HG03432 (cell line): ENCODE data around the gene CUEDC1.
A peak's percentile ranks its signal among the peaks of the same experiment; 100 is the strongest.
"Not testable (repeated sequence)": the region's sequence is repeated elsewhere in the genome, so short reads cannot be mapped to it uniquely, and the experiment has no call there.

ENCODE experiments used
- ATAC-seq: cut with Tn5 transposase; IDR thresholded peaks from one replicate; pipeline ENCODE4 v1.9.1; 2021; ENCODE audit warnings: mild to moderate bottlenecking, moderate library complexity; ENCODE audit not compliant: unreplicated experiment

Gene CUEDC1

DNA sequence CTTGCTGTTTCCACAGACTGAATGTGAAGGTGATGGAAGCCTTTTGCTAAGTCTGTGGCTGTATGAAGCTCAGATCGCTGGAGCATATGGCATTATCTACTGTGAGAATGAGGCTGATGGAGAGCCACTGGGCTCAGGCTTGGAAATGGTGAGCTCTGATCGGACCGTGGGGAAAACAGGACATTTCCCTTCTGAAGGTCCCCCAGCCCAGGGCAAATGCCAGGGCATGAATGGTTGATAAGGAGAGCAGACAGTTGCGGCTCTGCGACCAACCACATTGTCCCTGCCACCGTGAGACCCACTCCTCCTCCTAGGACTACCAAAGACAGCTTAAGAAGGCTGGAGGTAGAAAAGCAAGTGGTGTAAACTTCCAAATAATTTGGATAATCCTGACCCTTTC is 4.7 kb upstream of the CUEDC1 start:
- ATAC-seq, result no peak

- not testable (repeated sequence) for ATAC-seq
These were observed 3.2 kb upstream of the CUEDC1 start for GRCh38 chr17:57958391-57958790.

GRCh38 chr17:57957886-57958285 is 2.7 kb upstream of the CUEDC1 start:
- ATAC-seq, result no peak

GRCh38 chr17:57957120-57957850 is 2.1 kb upstream of the CUEDC1 start:
- no peak for ATAC-seq

DNA sequence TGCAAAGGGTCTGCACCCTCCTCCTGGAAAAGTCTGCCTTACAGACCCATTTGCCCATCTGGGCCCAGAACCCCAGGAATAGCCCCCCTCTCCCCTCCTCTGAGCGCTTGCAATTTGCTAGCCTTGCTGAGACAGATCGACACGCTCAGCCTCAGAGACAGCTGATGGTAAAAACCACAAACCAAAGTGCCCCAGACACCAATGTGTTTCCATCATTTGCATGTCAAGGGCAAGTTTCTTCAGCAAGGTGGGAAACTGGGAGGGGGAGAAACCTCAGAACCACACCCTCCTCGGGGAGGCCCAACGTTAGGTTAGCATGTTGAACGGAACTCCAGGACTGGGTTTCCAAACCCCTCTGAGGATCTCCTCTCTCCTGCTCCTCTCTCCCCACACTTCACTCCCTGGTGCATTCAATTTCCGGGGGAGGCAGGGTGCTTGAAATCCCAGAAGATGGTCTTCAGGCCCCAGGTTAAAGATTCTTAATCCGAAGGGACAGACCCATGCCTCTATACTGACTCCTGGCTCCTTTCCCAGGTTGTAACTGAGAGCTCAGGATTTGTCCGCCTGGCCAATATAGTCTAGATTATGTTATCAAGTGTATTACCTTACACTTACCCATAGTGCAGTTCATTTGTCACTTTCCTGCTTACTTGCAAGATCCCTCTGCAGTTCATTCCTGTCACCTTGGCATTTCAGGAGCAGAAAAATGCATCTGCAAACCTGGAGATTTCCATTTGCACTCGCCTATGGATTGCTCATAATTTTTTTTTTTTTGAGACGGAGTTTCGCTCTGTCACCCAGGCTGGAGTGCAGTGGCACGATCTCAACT is 1.3 kb upstream of the CUEDC1 start:
- ATAC-seq, result peak; percentile 67

- ATAC-seq, result peak; percentile 2
These were observed 622 bp downstream of the CUEDC1 start for GRCh38 chr17:57954397-57955182.

DNA sequence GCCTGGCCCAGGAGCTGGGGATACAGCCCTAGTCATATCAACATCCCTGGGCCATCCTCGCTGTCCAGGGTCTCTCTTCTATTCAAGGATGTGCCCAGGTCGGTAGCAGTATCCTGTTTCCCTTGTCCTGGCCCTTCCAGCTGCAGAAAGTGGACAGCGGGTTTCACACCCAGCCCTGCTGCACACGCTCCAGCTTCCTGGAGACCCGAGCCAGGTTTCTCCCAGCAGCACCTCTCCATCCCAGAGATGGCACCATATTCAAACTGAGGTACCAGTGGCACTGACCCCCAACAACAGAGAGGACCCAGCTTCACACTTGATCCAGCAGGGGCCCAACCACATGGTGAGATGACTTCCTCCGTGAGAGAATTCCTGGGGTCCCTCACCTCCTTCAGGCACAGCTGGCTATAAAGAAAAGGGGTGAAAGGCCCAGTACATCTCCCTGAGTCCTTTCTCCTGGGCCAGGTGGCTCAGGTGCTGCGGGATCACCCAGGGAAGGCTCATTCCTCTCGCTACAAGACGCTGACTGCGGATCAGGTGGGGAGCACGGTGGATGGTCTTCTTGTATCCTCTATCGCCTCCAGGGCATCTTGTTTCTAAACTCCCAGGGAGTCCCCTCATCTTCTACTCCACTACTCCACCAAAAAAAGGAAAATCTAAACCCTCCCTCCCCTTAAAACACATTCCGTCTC is 1.4 kb downstream of the CUEDC1 start:
- ATAC-seq, result no peak

GRCh38 chr17:57953219-57953618 is 2.0 kb downstream of the CUEDC1 start:
- no peak for ATAC-seq

DNA sequence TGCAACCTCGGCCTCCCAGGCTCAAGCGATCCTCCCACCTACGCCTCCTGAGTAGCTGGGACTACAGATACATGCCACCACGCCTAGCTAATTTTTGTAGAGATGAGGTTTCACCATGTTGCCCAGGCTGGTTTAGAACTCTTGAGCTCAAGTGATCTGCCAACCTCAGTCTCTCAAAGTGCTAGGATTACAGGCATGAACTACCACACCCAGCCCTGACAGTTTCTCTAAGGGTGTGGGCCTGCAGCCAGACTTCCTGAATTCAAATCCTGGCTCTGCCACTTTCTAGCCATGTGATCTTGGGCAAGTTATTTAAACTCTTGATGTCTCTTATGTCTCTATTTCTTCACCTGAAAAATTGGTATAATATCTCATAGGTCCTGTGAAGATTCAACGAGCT is 5.6 kb downstream of the CUEDC1 start:
- no peak for ATAC-seq

DNA sequence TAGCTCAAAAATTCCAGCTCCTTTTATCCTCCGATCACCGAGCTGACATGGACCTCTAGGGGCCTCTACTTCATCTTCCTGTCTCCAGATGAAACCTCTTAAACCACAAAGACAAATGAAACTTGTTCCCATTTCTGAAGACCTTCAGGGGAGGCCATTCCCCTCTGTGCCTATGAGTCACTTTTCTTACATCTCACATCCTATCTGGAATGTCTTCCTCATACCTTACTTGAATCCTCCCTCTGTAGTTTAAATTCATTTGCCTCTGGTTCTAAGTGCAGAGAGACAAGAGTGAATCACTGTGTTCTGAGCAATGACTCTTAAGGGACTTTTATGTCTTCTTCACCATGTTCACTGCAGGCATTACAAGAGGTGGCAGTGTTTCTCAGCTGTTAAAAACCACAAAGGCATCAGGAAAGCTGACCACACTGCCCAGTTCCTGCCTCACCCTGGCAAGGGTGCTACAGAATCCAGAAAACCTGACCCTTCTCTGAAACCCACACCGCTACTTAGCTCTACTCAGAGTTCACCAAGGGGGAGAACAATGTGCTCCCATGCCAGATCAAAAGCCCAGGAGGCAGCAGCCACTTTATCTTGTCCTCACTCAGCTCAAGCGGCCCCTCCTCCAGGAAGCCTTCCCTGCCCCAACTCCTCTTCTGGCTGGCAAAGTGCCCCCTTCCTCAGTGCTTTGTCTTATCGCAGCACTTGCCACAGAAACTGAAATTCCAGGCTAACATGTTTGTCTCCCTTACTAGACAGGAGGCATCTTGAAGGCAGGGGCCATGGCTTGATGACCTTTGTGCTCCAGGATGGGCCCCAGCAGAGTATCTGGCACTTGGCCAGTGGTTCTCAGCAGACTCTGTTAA is 6.4 kb downstream of the CUEDC1 start:
- ATAC-seq, result no peak

GRCh38 chr17:57948169-57948554 is 7.0 kb downstream of the CUEDC1 start:
- no peak for ATAC-seq

DNA sequence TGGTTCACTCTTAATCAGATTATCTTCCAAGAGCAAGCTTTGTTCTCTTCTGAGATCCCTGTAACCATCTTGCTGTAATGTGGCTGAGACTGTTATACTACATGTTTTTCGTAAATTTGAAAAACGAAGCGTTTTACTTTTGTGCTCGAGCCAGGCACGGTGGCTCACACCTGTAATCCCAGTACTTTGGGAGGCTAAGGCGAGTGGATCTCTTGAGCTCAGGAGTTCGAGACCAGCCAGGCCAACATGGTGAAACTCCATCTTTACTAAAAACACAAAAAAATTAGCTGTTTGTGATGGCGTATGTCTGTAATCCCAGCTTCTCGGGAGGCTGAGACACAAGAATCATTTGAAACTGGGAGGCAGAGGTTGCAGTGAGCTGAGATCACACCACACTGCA is 7.8 kb downstream of the CUEDC1 start:
- ATAC-seq, result no peak

- peak; percentile 82 for ATAC-seq
These were observed 8.3 kb downstream of the CUEDC1 start for GRCh38 chr17:57946798-57947358.

GRCh38 chr17:57945996-57946797 is 9.0 kb downstream of the CUEDC1 start:
- peak; percentile 11 for ATAC-seq

GRCh38 chr17:57944908-57945307 is 10.3 kb downstream of the CUEDC1 start:
- ATAC-seq, result no peak

DNA sequence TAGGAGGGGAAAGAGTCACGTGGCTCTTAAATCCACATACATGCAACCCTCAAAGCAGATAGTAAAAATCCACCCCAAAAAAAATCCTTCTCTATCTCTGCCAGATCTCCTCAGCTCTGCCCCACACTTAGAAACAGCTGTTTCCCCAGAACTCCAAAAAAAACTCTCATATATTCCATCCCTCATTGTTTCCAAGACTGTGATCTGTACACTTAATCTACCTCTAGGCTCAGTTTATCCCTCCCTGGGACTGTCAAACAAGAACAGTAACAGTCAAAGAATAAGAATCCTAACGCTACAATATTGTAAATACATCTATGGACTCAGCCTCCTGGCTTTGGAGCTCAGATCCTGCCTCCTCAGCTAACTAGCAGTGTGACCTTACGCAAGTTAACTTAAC is 11.6 kb downstream of the CUEDC1 start:
- no peak for ATAC-seq

- ATAC-seq, result no peak
These were observed 12.1 kb downstream of the CUEDC1 start for GRCh38 chr17:57943140-57943539.

- no peak for ATAC-seq
These were observed 13.5 kb downstream of the CUEDC1 start for GRCh38 chr17:57941384-57942370.
